Vagina (tissue), 2 donors: ENCODE measurements around the gene CYP26C1. TPM values are rescaled to one million over a fixed set of nuclear protein-coding genes. Genes with fewer than 3 reads are reported as not detected.

Source experiments
- DNase-seq, 2 donors: peaks; one replicate each; pipeline ENCODE4 v3.0.0-alpha.2; 2017; ENCODE audit errors: extremely low spot score in 2 of 2
- H3K27ac ChIP-seq: fragments of 200-600 bp; sonication (generic); one replicate; pipeline ENCODE4 v1.5.1; 2019
- H3K27me3 ChIP-seq: fragments of 200-600 bp; sonication (generic); one replicate; pipeline ENCODE4 v1.5.1; 2019
- H3K36me3 ChIP-seq, 2 donors: fragments of 200-600 bp; sonication (generic); one replicate each; pipeline ENCODE4 v1.5.1; 2017 to 2019
- H3K4me1 ChIP-seq: fragments of 200-600 bp; sonication (generic); one replicate; pipeline ENCODE4 v1.5.1; 2019
- H3K4me3 ChIP-seq, 2 donors: fragments of 200-600 bp; sonication (generic); 1 replicate in 1 of 2; 2 replicates in 1 of 2; pipeline ENCODE4 v1.5.1; 2016 to 2019
- H3K9me3 ChIP-seq: fragments of 200-600 bp; sonication (generic); one replicate; pipeline ENCODE4 v1.5.1; 2019
- POLR2A ChIP-seq, 2 donors: fragments of 450-650 bp; IDR thresholded peaks; one replicate each; pipeline ENCODE4 v1.6.1; 2017; ENCODE audit warnings: antibody characterized with exemption in 2 of 2, mild to moderate bottlenecking in 2 of 2, moderate library complexity in 2 of 2
- POLR2AphosphoS5 ChIP-seq, 2 donors: sonication (generic); formaldehyde crosslinking; IDR thresholded peaks; one replicate each; pipeline ENCODE4 v1.9.0; 2017; ENCODE audit warnings: antibody characterized with exemption in 2 of 2, mild to moderate bottlenecking in 2 of 2, low read depth in 1 of 2; ENCODE audit not compliant: insufficient read depth in 1 of 2
- intact Hi-C: fragments of 100-400 bp; cut with DNase I; formaldehyde crosslinking; loops from one replicate; pipeline ENCODE4 v1.15.1; 2023
- total RNA-seq: library from RNA; depleted of rRNA; stranded (reverse); fragments of >200 nt; gene quantifications from one replicate; pipeline ENCODE4 v1.2.3, GENCODE V29; 2016
- TF ChIP-seq, protein P1 (sequence below), 3 experiments: fragments of 450-650 bp in 2 of 3; fragments of 200-600 bp in 1 of 3; sonication (generic) in 1 of 3; IDR thresholded peaks; one replicate each; pipeline ENCODE4 v1.5.1; 2017 to 2019; ENCODE audit warnings: antibody characterized with exemption in 3 of 3, mild to moderate bottlenecking in 2 of 3, moderate library complexity in 2 of 3

CYP26C1 gene
- total RNA-seq, 1 donor from 2014 or later: not detected

DNA sequence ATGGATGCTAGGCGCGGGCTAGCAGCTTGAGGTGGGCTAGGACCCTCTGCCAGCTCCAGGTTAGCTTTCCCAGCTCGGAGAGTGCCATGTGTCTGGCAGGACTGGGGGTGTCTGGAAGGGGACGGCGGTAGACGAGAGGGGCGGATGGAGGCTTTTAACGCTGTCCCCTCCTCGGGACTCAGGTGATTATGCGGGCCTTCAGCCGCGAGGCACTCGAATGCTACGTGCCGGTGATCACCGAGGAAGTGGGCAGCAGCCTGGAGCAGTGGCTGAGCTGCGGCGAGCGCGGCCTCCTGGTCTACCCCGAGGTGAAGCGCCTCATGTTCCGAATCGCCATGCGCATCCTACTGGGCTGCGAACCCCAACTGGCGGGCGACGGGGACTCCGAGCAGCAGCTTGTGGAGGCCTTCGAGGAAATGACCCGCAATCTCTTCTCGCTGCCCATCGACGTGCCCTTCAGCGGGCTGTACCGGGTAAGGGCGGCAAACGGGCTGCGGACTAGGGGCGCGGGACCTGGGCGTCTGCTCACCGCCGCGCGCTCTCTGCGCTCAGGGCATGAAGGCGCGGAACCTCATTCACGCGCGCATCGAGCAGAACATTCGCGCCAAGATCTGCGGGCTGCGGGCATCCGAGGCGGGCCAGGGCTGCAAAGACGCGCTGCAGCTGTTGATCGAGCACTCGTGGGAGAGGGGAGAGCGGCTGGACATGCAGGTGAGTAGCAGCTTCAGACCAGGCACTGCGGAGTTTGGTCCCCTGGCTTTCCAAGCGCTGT is 14.2 kb downstream of the CYP26C1 start:
- Histone ChIP-seq H3K9me3 (no peaks in the 10 kb centered on the region), H3K4me3 (peak overlapping the region; percentile 33 to 35), H3K4me1 (peaks cover 38% of the 10 kb centered on the region), H3K27me3 (peaks cover 10% of the 10 kb centered on the region), H3K27ac (no peak overlapping the region), H3K36me3 (no peaks in the 10 kb centered on the region)
- peak; percentile 58 to 92 for DNase-seq
- no peak for TF ChIP-seq POLR2AphosphoS5 (IDR thresholded peaks at IDR 0.05; ENCODE audit: insufficient read depth in 1 of 2, low read depth in 1 of 2)
- no peak for TF ChIP-seq POLR2A (IDR thresholded peaks at IDR 0.05)
- TF ChIP-seq, protein P1, sequence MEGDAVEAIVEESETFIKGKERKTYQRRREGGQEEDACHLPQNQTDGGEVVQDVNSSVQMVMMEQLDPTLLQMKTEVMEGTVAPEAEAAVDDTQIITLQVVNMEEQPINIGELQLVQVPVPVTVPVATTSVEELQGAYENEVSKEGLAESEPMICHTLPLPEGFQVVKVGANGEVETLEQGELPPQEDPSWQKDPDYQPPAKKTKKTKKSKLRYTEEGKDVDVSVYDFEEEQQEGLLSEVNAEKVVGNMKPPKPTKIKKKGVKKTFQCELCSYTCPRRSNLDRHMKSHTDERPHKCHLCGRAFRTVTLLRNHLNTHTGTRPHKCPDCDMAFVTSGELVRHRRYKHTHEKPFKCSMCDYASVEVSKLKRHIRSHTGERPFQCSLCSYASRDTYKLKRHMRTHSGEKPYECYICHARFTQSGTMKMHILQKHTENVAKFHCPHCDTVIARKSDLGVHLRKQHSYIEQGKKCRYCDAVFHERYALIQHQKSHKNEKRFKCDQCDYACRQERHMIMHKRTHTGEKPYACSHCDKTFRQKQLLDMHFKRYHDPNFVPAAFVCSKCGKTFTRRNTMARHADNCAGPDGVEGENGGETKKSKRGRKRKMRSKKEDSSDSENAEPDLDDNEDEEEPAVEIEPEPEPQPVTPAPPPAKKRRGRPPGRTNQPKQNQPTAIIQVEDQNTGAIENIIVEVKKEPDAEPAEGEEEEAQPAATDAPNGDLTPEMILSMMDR (IDR thresholded peaks at IDR 0.05): no peak
- intact Hi-C loops: no loop called here

DNA sequence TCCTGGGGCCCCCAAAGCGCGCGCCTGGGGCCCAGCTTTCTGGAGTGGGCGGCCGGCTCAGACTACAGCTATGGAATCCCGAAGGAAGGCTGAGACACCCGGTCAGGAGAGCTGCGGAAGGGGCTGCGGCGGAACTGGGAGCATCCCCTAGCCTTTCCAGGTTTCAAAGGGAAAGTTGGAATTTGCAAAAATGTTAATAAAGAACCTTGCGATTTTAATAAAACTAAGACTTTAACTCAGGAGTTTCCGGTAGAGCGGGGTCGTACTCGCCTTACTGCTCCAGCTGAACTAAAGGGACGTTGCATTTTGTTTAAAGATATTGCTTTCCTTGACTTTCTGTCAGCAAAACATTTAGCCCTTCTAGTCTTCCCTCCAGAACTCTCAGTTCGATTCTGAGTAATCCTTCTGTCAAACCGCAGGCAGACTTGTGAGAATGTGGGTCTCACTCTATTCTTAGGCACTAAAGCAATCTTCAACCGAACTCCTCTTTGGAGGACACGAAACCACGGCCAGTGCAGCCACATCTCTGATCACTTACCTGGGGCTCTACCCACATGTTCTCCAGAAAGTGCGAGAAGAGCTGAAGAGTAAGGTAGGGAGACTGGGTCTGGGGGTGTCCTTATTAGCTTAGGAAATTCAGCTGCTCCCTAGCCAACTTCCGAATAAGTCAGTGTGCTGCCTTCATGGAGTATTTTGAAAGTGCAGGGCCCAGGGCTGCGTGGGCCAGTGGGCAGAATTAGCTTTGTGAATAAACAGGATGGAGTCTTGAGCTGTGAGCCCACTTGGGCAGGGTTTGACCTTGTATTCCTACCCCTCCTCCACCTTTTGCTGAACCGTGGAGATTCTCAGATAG is 15.0 kb downstream of the CYP26C1 start:
- H3K36me3 ChIP-seq: no peaks in the 10 kb centered on the region
- no peak overlapping the region for H3K27ac ChIP-seq
- H3K4me3 ChIP-seq: no peak overlapping the region
- no peaks in the 10 kb centered on the region for H3K9me3 ChIP-seq
- peaks cover 10% of the 10 kb centered on the region for H3K27me3 ChIP-seq
- TF ChIP-seq POLR2A (IDR thresholded peaks at IDR 0.05): no peak
- TF ChIP-seq, protein P1 (IDR thresholded peaks at IDR 0.05): no peak
- TF ChIP-seq POLR2AphosphoS5 (IDR thresholded peaks at IDR 0.05; ENCODE audit: insufficient read depth in 1 of 2, low read depth in 1 of 2): no peak
- DNase-seq: peak; percentile 56 to 64
- H3K4me1 ChIP-seq: peaks cover 38% of the 10 kb centered on the region
- intact Hi-C loops: no loop called here

DNA sequence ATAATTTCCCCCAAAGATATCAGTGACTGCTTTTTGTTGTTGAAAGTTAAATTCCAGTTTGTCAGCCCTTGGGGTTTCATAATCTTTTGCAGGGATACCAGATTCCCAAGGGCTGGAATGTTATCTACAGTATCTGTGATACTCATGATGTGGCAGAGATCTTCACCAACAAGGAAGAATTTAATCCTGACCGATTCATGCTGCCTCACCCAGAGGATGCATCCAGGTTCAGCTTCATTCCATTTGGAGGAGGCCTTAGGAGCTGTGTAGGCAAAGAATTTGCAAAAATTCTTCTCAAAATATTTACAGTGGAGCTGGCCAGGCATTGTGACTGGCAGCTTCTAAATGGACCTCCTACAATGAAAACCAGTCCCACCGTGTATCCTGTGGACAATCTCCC is 16.3 kb downstream of the CYP26C1 start:
- Histone ChIP-seq H3K4me3 (no peak overlapping the region), H3K9me3 (no peaks in the 10 kb centered on the region), H3K4me1 (peaks cover 35% of the 10 kb centered on the region), H3K27ac (no peak overlapping the region), H3K36me3 (no peaks in the 10 kb centered on the region), H3K27me3 (peaks cover 10% of the 10 kb centered on the region)
- intact Hi-C loops: no loop called here
- peak in 1 of 2 donors; percentile 40 for DNase-seq
- TF ChIP-seq POLR2A (IDR thresholded peaks at IDR 0.05): no peak
- TF ChIP-seq, protein P1 (IDR thresholded peaks at IDR 0.05): no peak
- no peak for TF ChIP-seq POLR2AphosphoS5 (IDR thresholded peaks at IDR 0.05; ENCODE audit: insufficient read depth in 1 of 2, low read depth in 1 of 2)

DNA sequence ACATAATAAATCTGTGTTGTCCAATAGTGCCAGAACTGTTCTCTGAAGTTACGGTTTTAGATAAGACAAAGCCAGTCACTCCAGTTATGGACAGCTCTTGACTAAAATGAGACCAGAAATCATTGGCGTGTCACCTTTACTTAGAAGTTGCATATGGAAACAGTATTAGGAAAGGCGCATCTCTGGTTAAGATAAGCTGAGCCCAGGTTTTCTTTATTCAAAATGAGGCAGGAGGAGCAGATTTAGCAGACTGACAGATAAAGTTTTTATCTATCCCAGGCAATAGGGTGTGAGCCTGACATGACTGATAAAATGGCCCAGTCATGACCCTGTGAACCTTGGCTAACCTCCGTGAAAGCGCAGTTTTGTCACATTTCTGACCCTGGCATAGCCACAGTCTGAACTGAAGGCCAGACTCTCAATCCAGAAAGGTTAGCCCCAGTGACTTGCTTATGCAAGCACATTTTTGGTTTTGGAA is 17.3 kb downstream of the CYP26C1 start:
- DNase-seq: no peak
- H3K4me3 ChIP-seq: no peak overlapping the region
- H3K27me3 ChIP-seq: peaks cover 10% of the 10 kb centered on the region
- no peaks in the 10 kb centered on the region for H3K9me3 ChIP-seq
- TF ChIP-seq, protein P1 (IDR thresholded peaks at IDR 0.05): no peak
- no peak for TF ChIP-seq POLR2AphosphoS5 (IDR thresholded peaks at IDR 0.05; ENCODE audit: insufficient read depth in 1 of 2, low read depth in 1 of 2)
- TF ChIP-seq POLR2A (IDR thresholded peaks at IDR 0.05): no peak
- intact Hi-C loops: no loop called here
- H3K27ac ChIP-seq: no peak overlapping the region
- peaks cover 25% of the 10 kb centered on the region for H3K4me1 ChIP-seq
- H3K36me3 ChIP-seq: no peaks in the 10 kb centered on the region
